IPS-20b (cell line): ENCODE measurements around the gene CYP20A1.
"Not testable (repeated sequence)": the region's sequence is repeated elsewhere in the genome, so short reads cannot be mapped to it uniquely, and the experiment has no call there.

Source experiments
- H3K27ac ChIP-seq: one replicate; pipeline ENCODE4 v1.5.1; 2013; ENCODE audit warnings: low read length
- H3K27me3 ChIP-seq: 2 replicates; pipeline ENCODE4 v1.6.1; 2013; ENCODE audit warnings: mild to moderate bottlenecking, low read length, inconsistent platforms; ENCODE audit not compliant: insufficient read depth
- H3K36me3 ChIP-seq: 2 replicates; pipeline ENCODE4 v1.6.1; 2013; ENCODE audit warnings: low read depth, mild to moderate bottlenecking, inconsistent platforms, low read length, moderate library complexity; ENCODE audit not compliant: insufficient read depth
- H3K4me1 ChIP-seq: 2 replicates; pipeline ENCODE4 v1.6.1; 2013; ENCODE audit warnings: mild to moderate bottlenecking, control low read depth, inconsistent platforms, low read length, moderate library complexity; ENCODE audit not compliant: insufficient read depth
- H3K4me3 ChIP-seq: 2 replicates; pipeline ENCODE4 v1.5.1; 2013; ENCODE audit warnings: mild to moderate bottlenecking, low read length, inconsistent platforms
- H3K9ac ChIP-seq: 2 replicates; pipeline ENCODE4 v1.6.1; 2013; ENCODE audit warnings: low read depth, mild to moderate bottlenecking, inconsistent platforms, low read length, moderate library complexity
- H3K9me3 ChIP-seq: 2 replicates; pipeline ENCODE4 v1.6.1; 2013; ENCODE audit warnings: mild to moderate bottlenecking, low read depth, low read length, inconsistent platforms; ENCODE audit not compliant: insufficient read depth

CYP20A1 gene, protein sequence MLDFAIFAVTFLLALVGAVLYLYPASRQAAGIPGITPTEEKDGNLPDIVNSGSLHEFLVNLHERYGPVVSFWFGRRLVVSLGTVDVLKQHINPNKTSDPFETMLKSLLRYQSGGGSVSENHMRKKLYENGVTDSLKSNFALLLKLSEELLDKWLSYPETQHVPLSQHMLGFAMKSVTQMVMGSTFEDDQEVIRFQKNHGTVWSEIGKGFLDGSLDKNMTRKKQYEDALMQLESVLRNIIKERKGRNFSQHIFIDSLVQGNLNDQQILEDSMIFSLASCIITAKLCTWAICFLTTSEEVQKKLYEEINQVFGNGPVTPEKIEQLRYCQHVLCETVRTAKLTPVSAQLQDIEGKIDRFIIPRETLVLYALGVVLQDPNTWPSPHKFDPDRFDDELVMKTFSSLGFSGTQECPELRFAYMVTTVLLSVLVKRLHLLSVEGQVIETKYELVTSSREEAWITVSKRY

DNA sequence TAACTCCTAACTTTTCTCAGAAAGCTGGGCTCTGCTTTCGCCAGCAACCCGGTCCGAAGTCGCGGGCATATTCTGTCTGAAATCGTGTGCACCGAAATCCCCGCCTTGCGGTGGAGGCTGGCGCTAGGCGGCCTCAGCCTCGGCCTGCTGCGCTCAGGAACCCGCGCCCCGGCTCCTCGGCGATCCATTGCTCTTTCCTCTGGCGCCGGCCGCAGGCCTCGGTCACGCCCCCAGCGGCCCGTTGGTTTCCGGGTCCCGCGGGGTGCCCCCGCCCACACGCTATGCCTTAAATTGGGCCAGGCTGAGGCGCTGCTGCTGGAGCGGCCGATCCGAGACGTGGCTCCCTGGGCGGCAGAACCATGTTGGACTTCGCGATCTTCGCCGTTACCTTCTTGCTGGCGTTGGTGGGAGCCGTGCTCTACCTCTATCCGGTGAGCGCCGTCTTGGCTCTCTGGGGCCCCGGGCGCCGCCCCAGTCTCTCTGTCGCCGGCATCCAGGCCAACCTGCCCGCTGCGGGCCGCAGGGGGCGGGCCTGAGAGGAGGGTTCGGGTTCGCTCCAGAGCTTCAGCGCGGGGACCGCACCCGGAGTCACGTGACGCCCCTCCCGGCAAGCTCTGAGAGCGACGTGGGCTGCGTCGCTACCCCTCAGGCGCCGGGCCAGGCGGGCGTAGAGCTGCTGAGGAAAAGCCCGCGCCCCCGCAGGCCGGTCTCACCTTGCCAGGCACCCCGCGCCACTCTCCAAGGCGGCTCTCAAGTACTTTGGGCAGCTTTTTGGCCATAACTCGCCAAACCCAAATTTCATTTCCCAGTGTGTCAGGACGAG is at the start of gene CYP20A1:
Gene CYP20A1, plus strand, starts transcription at position 315 of the 823 bp plus-strand sequence. Its CDS starts 45 bp downstream, at position 360.
- no peaks in the 10 kb centered on the region for H3K27me3 ChIP-seq
- H3K36me3 ChIP-seq: no peaks in the 10 kb centered on the region
- H3K27ac ChIP-seq: peak within 1 kb of the TSS; percentile 87
- peak within 1 kb of the TSS; percentile 98 for H3K4me3 ChIP-seq
- H3K4me1 ChIP-seq: no peaks in the 10 kb centered on the region
- H3K9me3 ChIP-seq: no peaks in the 10 kb centered on the region
- H3K9ac ChIP-seq: peak within 1 kb of the TSS; percentile 95

DNA sequence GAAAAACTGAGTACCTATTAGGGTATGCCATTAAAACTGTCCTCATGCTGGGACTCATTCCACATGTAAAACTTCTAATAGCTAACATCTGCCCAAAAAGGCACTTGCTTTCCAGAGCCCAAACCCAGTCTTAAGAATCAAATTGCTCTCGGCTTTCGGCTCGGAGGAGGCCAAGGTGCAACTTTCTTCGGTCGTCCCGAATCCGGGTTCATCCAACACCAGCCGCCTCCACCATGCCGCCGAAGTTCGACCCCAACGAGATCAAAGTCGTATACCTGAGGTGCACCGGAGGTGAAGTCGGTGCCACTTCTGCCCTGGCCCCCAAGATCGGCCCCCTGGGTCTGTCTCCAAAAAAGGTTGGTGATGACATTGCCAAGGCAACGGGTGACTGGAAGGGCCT is 48.3 kb upstream of the CYP20A1 start:
- H3K36me3 ChIP-seq, H3K27ac ChIP-seq, H3K9ac ChIP-seq, H3K9me3 ChIP-seq, H3K27me3 ChIP-seq, H3K4me3 ChIP-seq, H3K4me1 ChIP-seq: not testable (repeated sequence)

DNA sequence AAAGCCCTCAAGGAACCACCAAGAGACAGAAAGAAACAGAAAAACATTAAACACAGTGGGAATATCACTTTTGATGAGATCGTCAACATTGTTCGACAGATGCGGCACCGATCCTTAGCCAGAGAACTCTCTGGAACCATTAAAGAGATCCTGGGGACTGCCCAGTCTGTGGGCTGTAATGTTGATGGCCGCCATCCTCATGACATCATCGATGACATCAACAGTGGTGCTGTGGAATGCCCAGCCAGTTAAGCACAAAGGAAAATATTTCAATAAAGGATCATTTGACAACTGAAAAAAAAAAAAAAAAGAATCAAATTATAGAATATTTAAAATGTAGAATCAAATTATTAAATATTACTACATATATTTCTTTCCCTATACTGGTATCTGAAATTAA is 47.8 kb upstream of the CYP20A1 start:
- H3K27me3 ChIP-seq, H3K9ac ChIP-seq, H3K27ac ChIP-seq, H3K4me1 ChIP-seq, H3K36me3 ChIP-seq, H3K9me3 ChIP-seq, H3K4me3 ChIP-seq: not testable (repeated sequence)

DNA sequence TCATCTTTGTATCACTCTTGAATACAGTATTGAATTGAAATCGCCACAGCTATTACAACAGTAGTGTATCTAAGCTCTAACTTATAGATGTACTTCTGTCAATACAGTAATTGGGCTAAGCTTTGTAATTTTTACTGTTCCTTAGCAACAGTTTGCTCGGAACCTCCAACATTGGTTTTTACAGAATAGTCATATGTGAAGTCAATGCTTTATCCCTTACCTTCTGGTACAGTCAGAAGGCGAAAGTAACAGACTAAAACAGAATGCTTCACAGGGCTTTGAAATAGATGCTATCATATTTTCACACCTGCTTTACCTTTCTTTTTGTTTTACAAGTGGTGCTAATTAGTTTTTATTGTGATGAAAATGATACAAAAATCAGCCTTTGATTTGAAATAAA is 46.9 kb upstream of the CYP20A1 start:
- Histone ChIP-seq H3K9me3 (no peaks in the 10 kb centered on the region), H3K4me3 (no peak overlapping the region), H3K27ac (no peak overlapping the region), H3K9ac (no peak overlapping the region), H3K4me1 (no peaks in the 10 kb centered on the region), H3K36me3 (no peaks in the 10 kb centered on the region; the same call in 1 of the 2 replicates), H3K27me3 (no peaks in the 10 kb centered on the region)

DNA sequence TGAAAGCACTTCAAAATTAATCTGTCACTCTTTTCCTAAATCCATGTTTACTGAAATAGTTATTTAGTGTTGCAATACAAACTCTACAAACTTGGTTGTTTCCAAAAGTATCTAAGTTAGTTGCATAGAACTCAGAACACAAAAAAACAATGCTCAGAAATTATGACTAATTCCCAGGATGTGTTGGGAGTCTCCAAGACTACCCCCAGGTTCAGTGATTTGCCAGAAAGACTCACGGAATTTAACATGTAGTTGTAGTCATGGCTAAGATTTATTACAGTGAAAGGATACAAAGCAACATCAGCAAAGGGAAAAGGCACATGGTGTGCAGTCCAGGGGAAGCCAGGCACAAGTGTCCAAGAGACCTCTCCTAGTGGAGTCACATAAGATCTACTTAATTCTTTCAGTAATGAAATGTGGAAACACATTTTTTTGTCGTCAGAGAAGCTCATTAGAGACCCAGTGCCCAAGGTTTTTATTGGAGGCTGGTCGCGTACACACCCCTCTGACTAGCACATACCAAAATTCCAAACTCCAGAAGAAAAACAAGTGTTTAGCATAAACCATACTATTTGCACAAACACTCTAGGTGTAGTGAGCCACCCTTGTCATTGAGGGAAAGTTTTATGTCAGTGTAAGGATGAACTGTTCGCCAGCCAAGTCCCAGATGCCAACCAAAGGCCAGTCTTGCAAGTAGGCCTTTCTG is 43.3 kb upstream of the CYP20A1 start:
- no peak overlapping the region for H3K4me3 ChIP-seq
- H3K9me3 ChIP-seq: no peaks in the 10 kb centered on the region
- no peaks in the 10 kb centered on the region for H3K27me3 ChIP-seq
- H3K9ac ChIP-seq: no peak overlapping the region
- no peaks in the 10 kb centered on the region for H3K4me1 ChIP-seq
- H3K27ac ChIP-seq: no peak overlapping the region
- H3K36me3 ChIP-seq: no peaks in the 10 kb centered on the region; the same call in 1 of the 2 replicates

DNA sequence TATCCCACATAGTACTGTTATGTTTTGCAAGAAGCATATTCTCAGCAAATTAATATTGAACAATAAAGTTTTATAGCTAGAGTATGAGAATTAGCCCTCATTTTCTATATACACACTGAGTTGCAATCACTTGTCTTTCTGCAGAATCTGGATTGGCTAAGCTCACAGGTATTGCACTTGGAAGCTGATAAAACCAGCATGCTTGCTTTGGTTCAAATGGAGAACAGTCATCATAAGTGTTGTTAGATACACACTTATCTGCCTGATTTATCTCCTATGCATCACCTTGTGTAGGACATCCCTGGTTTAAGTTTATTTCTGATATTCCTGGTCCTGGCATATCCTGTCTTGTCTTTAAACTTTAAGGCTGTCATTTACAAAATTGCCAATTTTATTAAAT is 38.0 kb upstream of the CYP20A1 start:
- no peak overlapping the region for H3K9ac ChIP-seq
- H3K9me3 ChIP-seq: no peaks in the 10 kb centered on the region; the same call in 1 of the 2 replicates
- H3K4me3 ChIP-seq: no peak overlapping the region
- H3K27me3 ChIP-seq: no peaks in the 10 kb centered on the region
- H3K27ac ChIP-seq: no peak overlapping the region
- H3K4me1 ChIP-seq: no peaks in the 10 kb centered on the region
- H3K36me3 ChIP-seq: 0 out of 2 replicates have a peak, but pooled peaks cover 3% of the 10 kb centered on the region

DNA sequence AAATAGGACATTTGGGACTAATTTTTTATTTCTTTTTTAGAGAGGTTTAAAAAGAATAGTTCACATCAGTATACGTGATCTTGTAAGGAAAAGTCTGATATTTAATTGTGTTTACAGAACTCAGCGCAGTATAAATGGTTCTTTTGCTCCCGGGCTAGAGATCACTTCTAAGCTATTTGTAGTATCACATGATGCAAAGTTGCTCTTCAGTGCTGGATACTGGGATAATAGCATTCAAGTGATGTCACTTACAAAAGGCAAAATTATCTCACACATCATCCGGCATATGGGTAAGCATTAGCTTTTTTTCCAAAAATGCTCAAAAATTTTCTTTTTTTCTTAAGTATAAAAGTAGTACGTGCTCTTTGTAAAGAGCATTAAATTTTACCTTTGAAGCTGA is 37.4 kb upstream of the CYP20A1 start:
- no peaks in the 10 kb centered on the region for H3K4me1 ChIP-seq
- H3K36me3 ChIP-seq: 0 out of 2 replicates have a peak, but pooled peaks cover 4% of the 10 kb centered on the region
- no peak overlapping the region for H3K27ac ChIP-seq

DNA sequence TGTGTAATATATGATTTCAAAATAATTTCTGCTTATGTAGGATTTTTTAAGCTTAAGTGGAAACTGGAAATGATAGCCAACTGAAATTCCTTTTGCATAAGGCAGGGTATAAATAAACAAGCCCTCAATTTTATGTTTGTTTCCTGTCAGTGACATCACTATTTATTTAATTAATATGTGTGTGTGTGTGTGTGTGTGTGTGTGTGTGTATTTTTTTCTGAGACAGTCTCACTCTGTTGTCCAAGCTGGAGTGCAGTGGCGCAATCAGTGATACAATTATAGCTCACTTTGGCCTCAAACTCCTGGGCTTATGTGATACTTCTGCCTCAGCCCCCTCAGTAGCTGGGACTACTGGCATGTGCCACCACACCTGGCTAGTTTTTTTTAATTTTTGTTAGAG is 29.3 kb upstream of the CYP20A1 start:
- H3K27ac ChIP-seq: no peak overlapping the region
- no peaks in the 10 kb centered on the region for H3K4me1 ChIP-seq

More for the DNA sequence above, 37.4 kb upstream of the CYP20A1 start:
- Histone ChIP-seq H3K9me3 (no peaks in the 10 kb centered on the region; the same call in 1 of the 2 replicates), H3K27me3 (no peaks in the 10 kb centered on the region), H3K4me3 (no peak overlapping the region), H3K9ac (no peak overlapping the region)

DNA sequence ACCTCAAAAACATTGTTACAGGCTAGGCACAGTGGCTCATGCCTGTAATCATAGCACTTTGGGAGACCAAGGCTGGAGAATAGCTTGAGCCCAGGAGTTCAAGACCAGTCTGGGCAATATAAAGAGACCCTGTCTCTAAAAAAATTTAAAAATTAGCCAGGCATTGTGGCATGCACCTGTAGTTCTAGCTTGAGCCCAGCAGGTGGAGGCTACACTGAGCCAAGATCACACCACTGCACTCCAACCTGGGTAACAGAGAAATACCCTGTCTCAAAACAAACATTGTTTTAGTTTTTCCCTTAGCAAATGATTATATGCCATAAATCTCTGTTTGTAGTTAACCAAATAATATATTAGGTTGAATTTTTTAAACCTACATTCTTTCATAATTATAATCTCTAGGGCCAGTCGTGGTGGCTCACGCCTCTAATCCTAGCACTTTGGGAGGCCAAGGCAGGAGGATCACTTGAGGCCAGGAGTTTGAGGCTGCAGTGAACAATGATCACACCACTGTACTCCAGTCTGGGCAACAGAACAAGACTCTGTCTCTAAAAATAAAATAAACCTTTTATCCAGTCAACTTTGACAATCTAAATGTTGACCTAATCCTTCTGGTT is 13.3 kb upstream of the CYP20A1 start:
- Histone ChIP-seq H3K4me3 (no peak overlapping the region), H3K27ac (no peak overlapping the region), H3K9me3 (no peaks in the 10 kb centered on the region), H3K4me1 (no peaks in the 10 kb centered on the region), H3K9ac (no peak overlapping the region), H3K36me3 (no peaks in the 10 kb centered on the region), H3K27me3 (no peaks in the 10 kb centered on the region)

More for the DNA sequence above, 29.3 kb upstream of the CYP20A1 start:
- Histone ChIP-seq H3K9ac (no peak overlapping the region), H3K4me3 (no peak overlapping the region), H3K9me3 (no peaks in the 10 kb centered on the region; the same call in 1 of the 2 replicates), H3K36me3 (0 out of 2 replicates have a peak, but pooled peaks cover 4% of the 10 kb centered on the region), H3K27me3 (no peaks in the 10 kb centered on the region)

DNA sequence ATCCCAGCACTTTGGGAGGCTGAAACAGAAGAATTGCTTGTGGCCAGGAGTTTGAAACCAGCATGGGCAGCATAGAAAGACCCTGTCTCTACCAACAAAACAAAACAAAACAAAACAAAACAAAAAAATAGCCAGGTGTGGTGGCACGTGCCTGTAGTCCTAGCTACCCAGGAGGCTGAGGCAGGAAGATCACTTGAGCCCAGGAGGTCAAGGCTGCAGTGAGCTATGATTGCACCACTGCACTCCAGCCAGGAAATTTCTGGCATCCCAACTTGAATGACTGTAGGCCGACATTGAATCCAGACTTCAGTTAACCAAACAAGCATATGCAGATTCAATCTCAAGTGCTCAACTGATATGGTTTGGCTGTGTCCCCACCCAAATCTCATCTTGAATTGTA is 9.1 kb upstream of the CYP20A1 start:
- not testable (repeated sequence) for H3K36me3 ChIP-seq, H3K9ac ChIP-seq, H3K9me3 ChIP-seq, H3K4me3 ChIP-seq, H3K4me1 ChIP-seq, H3K27me3 ChIP-seq, H3K27ac ChIP-seq
